ENCODE data around the gene HAND2. TPM values are rescaled to one million over a fixed set of nuclear protein-coding genes. Genes with fewer than 3 reads are reported as not detected.

HAND2 gene
- total RNA-seq, 1 donor from 2014 or later = not detected

GRCh38 chr4:173514641-173515217 is 15.3 kb downstream of the HAND2 start:
- Mint-ChIP-seq H3K4me3 (no peak overlapping the region), H3K9me3 (peaks cover 8% of the 10 kb centered on the region), H3K27ac (no peak overlapping the region), H3K4me1 (peaks cover 3% of the 10 kb centered on the region), H3K27me3 (peaks cover 78% of the 10 kb centered on the region), H3K36me3 (ENCODE audit: low read depth) (peaks cover 2% of the 10 kb centered on the region)
- DNase-seq (no peak), ATAC-seq (ENCODE audit: low read depth) (no peak)
- TF ChIP-seq CTCF (IDR thresholded peaks at IDR 0.05) = no peak
- POLR2A ChIA-PET = no interaction called here
- intact Hi-C loops (cut with micrococcal nuclease) = no loop called here
- CTCF ChIA-PET = no interaction called here

GRCh38 chr4:173513651-173514050 is 16.4 kb downstream of the HAND2 start:
- Mint-ChIP-seq H3K9me3 (peaks cover 8% of the 10 kb centered on the region), H3K4me1 (peaks cover 10% of the 10 kb centered on the region), H3K36me3 (ENCODE audit: low read depth) (peaks cover 2% of the 10 kb centered on the region), H3K27me3 (peaks cover 75% of the 10 kb centered on the region), H3K4me3 (no peak overlapping the region), H3K27ac (no peak overlapping the region)
- TF ChIP-seq CTCF (IDR thresholded peaks at IDR 0.05) = no peak
- ChIA-PET CTCF (no interaction called here), POLR2A (no interaction called here)
- DNase-seq (no peak), ATAC-seq (ENCODE audit: low read depth) (no peak)
- intact Hi-C loops (cut with micrococcal nuclease) = no loop called here

- ChIA-PET CTCF (no interaction called here), POLR2A (no interaction called here)
- peaks cover 2% of the 10 kb centered on the region for H3K36me3 Mint-ChIP-seq (ENCODE audit: low read depth)
- TF ChIP-seq CTCF (IDR thresholded peaks at IDR 0.05) = no peak
- intact Hi-C loops (cut with micrococcal nuclease) = no loop called here
- H3K4me1 Mint-ChIP-seq = peaks cover 27% of the 10 kb centered on the region
- ATAC-seq (ENCODE audit: low read depth) (no peak), DNase-seq (no peak)
- peaks cover 77% of the 10 kb centered on the region for H3K27me3 Mint-ChIP-seq
- H3K4me3 Mint-ChIP-seq = no peak overlapping the region
- peaks cover 6% of the 10 kb centered on the region for H3K9me3 Mint-ChIP-seq
- no peak overlapping the region for H3K27ac Mint-ChIP-seq
Observed at GRCh38 chr4:173511787-173512361, 18.2 kb downstream of the HAND2 start.

GRCh38 chr4:173509036-173510001 is 20.7 kb downstream of the HAND2 start:
- DNase-seq (no peak), ATAC-seq (ENCODE audit: low read depth) (no peak)
- H3K27me3 Mint-ChIP-seq = peaks cover 76% of the 10 kb centered on the region
- peaks cover 39% of the 10 kb centered on the region for H3K4me1 Mint-ChIP-seq
- no peak overlapping the region for H3K27ac Mint-ChIP-seq
- no peak for TF ChIP-seq CTCF (IDR thresholded peaks at IDR 0.05)
- H3K36me3 Mint-ChIP-seq (ENCODE audit: low read depth) = no peaks in the 10 kb centered on the region
- H3K9me3 Mint-ChIP-seq = no peaks in the 10 kb centered on the region
- intact Hi-C loops (cut with micrococcal nuclease) = loop anchor here (1.0 to 10.0 kb wide), 7 partner anchors 9 to 808 kb away; partner anchors contain the start of genes GALNT7, HMGB2 and SAP30
- POLR2A ChIA-PET = interaction anchor here (1.3 kb wide), 1 partner anchor 9 kb away, joined by 3 read pairs; no protein-coding TSS in a partner anchor
- peak overlapping the region; percentile 78 for H3K4me3 Mint-ChIP-seq
- CTCF ChIA-PET = interaction anchor here (1.7 kb wide), 1 partner anchor 15 kb away, joined by 4 read pairs; no protein-coding TSS in a partner anchor

Data from activated B cell treated with CpG ODN at 0.5 μM for 24 hours (primary cell).